ENCODE data around the gene TRPV3. TPM values are rescaled to one million over a fixed set of nuclear protein-coding genes. Genes with fewer than 3 reads are reported as not detected.

TRPV3 gene
- total and polyA plus RNA-seq, 2 experiments from 2014 or later = 1.2 to 2.0 TPM

DNA sequence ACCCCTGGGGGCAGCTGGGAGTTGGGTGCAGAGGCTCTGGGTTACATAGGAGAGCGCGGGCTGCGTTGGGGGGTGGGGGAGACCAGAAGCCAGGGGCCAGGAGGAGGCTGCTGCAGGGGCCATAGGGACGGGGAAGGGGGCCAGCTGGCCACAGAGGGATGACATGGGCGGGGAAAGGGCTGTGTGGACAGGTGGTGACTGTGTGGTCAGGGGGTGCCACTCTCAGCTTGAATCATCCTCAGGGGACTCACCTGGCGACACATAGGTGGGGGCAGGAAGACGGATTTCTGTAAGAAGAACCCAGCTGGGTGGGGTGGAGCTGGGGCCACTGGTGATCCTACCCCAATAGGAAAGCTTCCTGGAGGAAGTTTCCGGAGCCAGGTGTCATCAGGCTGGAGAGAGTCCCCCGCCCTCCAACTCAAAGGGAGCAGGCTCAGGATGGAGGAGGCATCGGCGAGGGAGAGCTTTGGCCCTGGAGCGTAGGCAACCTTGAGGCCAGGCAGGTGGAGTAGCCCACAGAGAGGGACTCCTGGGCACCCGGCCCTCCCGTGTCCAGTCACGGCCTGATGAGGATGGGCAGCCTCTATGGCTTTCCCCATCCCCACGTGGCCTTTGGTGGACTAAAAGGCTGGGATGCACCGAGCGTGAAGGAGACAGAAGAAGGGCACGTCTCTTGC, 1.2 kb downstream of the TRPV3 start:
- H3K27ac ChIP-seq = no peak overlapping the region
- no peaks in the 10 kb centered on the region for H3K36me3 ChIP-seq
- DNase-seq (ENCODE audit: low read depth in 1 of 2, low spot score in 1 of 2) = no peak
- H3K4me3 ChIP-seq = no peak overlapping the region
- no peaks in the 10 kb centered on the region for H3K4me1 ChIP-seq (ENCODE audit: low read depth)
- TF ChIP-seq, protein P1, sequence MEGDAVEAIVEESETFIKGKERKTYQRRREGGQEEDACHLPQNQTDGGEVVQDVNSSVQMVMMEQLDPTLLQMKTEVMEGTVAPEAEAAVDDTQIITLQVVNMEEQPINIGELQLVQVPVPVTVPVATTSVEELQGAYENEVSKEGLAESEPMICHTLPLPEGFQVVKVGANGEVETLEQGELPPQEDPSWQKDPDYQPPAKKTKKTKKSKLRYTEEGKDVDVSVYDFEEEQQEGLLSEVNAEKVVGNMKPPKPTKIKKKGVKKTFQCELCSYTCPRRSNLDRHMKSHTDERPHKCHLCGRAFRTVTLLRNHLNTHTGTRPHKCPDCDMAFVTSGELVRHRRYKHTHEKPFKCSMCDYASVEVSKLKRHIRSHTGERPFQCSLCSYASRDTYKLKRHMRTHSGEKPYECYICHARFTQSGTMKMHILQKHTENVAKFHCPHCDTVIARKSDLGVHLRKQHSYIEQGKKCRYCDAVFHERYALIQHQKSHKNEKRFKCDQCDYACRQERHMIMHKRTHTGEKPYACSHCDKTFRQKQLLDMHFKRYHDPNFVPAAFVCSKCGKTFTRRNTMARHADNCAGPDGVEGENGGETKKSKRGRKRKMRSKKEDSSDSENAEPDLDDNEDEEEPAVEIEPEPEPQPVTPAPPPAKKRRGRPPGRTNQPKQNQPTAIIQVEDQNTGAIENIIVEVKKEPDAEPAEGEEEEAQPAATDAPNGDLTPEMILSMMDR (IDR thresholded peaks at IDR 0.05; ENCODE audit: low read depth, low read length) = no peak
- no peaks in the 10 kb centered on the region for H3K9me3 ChIP-seq (ENCODE audit: low read depth)
- no peaks in the 10 kb centered on the region for H3K27me3 ChIP-seq

DNA sequence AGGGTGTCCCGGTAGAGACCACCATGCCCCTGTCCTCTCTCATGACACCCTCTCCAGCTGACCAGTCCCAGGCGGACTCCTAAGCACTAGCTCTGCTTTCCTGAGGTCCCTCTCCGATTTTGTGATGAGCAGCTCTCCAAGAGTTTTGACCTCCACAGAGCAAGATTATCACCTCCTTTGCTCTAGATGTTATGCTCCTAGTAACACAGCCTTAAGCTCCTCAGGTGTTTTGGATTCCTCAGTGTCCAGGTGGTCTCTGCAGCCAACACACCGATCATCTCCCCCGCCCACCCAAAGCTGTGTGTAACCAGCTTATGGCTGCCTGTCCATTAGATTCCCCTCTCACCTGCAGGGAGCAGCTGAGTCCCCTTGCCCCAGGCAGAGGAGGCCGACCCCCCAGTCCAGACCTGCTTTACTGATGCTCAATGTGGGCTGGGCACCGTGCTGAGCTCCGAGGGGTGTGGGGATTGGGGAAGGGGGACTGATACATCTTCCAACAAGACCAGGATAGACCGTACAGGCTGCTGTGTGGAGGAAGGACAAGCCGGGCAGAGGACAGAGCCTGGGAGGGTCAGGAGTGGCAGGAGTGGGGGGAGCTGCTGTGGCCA, 2.3 kb downstream of the TRPV3 start:
- no peaks in the 10 kb centered on the region for H3K36me3 ChIP-seq
- TF ChIP-seq, protein P1 (IDR thresholded peaks at IDR 0.05; ENCODE audit: low read depth, low read length) = no peak
- DNase-seq (ENCODE audit: low read depth in 1 of 2, low spot score in 1 of 2) = no peak

DNA sequence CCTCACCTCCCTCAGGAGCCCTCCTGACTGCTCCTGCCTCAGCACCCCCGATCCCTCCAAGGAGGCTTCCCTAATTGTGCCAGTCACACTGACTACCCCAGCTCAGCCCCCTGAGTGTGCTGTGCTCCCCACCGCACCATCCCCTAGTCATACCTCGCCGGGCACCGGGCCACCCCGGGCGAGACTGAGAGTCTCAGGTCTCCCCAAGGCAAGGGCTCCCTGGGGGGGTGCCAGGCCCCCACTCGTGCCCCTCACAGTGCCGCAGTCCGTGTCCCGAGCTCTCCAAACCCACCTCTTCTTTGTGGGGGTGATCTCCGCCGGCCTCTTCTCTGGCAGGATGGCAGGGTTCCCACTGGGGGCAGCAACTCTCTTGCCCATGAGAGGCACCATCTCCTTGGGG, 3.2 kb downstream of the TRPV3 start:
- TF ChIP-seq, protein P1 (IDR thresholded peaks at IDR 0.05; ENCODE audit: low read depth, low read length) = no peak
- Histone ChIP-seq H3K9me3 (ENCODE audit: low read depth) (no peaks in the 10 kb centered on the region), H3K27ac (no peak overlapping the region), H3K4me3 (no peak overlapping the region), H3K4me1 (ENCODE audit: low read depth) (no peaks in the 10 kb centered on the region), H3K27me3 (no peaks in the 10 kb centered on the region), H3K36me3 (no peaks in the 10 kb centered on the region)
- DNase-seq (ENCODE audit: low read depth in 1 of 2, low spot score in 1 of 2) = no peak

More for the DNA sequence above, 2.3 kb downstream of the TRPV3 start:
- Histone ChIP-seq H3K4me1 (ENCODE audit: low read depth) (no peaks in the 10 kb centered on the region), H3K4me3 (no peak overlapping the region), H3K27ac (no peak overlapping the region), H3K9me3 (ENCODE audit: low read depth) (no peaks in the 10 kb centered on the region), H3K27me3 (no peaks in the 10 kb centered on the region)

DNA sequence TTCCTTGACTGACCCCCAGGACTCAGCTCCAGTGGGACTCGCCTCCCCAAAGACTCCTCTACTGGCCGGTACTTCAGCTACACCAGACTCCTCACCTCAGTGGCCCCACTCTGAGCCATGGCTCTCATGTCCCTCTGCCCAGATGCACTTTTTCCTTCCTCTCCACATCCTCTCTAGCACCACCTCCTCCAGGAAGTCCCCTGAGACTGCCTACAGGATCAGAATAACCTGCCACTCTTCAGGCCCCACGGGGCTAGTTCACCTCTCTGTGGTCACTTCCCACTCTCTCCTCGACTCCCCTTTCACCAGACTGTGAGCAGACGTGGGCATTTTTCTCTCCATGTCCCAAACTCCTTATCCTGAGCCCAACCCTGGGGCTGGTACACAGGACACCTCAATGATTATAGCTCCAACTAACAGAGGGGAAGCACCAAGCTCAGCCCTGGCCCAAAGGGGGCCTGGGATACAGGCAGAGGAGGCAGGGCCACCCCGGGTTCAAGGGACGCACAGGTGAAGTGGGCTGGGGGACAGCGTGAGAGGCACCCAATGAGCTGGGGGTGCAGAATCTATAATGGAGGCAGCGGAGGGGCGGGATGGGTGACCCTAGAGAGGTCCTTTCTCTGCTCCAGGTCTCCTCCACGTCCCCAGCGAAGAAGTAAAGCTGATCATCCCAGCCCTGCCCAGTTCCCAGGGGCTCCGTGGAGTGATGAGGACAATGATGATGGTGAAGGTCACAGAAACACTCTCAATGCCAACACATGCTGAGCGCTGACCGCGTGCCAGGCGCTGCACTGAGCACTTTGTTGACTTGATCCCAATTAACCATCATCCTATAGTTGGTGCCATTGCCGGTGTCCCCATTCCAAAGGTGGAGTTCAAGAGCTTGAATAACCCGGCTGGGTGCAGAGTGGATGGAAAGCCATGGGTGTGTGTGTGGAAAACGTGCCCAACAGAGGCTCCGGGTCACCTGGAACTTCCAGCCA, 3.9 kb downstream of the TRPV3 start:
- Histone ChIP-seq H3K27me3 (no peaks in the 10 kb centered on the region), H3K36me3 (no peaks in the 10 kb centered on the region), H3K4me3 (no peak overlapping the region), H3K4me1 (ENCODE audit: low read depth) (no peaks in the 10 kb centered on the region), H3K27ac (no peak overlapping the region), H3K9me3 (ENCODE audit: low read depth) (no peaks in the 10 kb centered on the region)
- TF ChIP-seq, protein P1 (IDR thresholded peaks at IDR 0.05; ENCODE audit: low read depth, low read length) = no peak
- no peak for DNase-seq (ENCODE audit: low read depth in 1 of 2, low spot score in 1 of 2)

DNA sequence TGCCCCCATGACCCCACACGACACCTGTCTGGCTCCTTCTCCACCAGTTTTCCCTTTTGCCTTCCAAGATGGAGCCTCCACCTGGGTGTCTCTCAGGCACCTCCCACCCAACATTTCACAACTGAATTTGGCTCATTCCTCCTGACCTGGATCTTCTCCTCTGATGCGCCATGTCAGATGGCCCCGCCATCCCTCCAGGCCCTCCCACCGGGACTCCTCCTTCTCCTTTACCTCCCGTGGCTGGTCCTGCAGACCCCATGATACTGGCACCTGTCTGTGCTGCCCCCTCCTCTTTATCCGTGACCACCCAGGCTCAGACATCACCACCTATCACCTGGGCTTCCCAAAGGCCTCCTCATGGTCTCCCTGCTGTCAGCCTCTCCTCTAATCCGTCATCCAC, 4.7 kb downstream of the TRPV3 start:
- H3K4me1 ChIP-seq (ENCODE audit: low read depth) = no peaks in the 10 kb centered on the region
- TF ChIP-seq, protein P1 (IDR thresholded peaks at IDR 0.05; ENCODE audit: low read depth, low read length) = no peak
- H3K36me3 ChIP-seq = no peaks in the 10 kb centered on the region
- H3K27me3 ChIP-seq = no peaks in the 10 kb centered on the region
- H3K27ac ChIP-seq = no peak overlapping the region
- H3K9me3 ChIP-seq (ENCODE audit: low read depth) = no peaks in the 10 kb centered on the region
- H3K4me3 ChIP-seq = no peak overlapping the region
- no peak for DNase-seq (ENCODE audit: low read depth in 1 of 2, low spot score in 1 of 2)
